Esophagus muscularis mucosa (tissue), 3 donors: Measurements from ENCODE around the gene STK32B.

Experiments used
- POLR2A ChIP-seq: fragments of 450-650 bp; IDR thresholded peaks from one replicate; pipeline ENCODE4 v1.6.1; 2017; ENCODE audit warnings: antibody characterized with exemption, moderate library complexity, mild to moderate bottlenecking, low read depth
- TF ChIP-seq, protein P1 (sequence below), 3 experiments: fragments of 200-600 bp in 2 of 3; fragments of 450-650 bp in 1 of 3; sonication (generic) in 2 of 3; IDR thresholded peaks; one replicate each; pipeline ENCODE4 v1.5.1; 2017 to 2019; ENCODE audit warnings: antibody characterized with exemption in 3 of 3, mild to moderate bottlenecking in 2 of 3, moderate library complexity in 1 of 3

DNA sequence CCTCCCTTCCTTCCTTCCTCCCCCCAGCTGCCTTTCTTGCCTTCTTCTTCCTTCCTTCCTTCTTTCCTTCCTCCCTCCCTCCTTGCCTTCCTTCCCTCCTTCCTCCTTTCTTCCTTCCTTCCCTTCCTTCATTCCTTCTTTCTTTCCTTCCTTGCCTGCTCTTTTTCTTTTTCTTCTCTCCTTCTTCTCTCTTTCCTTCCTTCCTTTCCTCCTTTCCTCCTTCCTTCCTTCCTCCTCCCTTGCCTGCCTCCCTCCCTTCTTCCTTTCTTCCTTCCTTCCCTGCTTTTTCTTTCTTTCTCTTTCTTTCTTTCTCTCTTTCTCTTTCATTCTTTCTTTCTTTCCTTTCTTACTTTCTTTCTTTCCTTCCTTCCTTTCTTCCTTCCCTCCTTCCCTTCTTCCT, 49.1 kb downstream of the STK32B start:
- TF ChIP-seq, protein P1, sequence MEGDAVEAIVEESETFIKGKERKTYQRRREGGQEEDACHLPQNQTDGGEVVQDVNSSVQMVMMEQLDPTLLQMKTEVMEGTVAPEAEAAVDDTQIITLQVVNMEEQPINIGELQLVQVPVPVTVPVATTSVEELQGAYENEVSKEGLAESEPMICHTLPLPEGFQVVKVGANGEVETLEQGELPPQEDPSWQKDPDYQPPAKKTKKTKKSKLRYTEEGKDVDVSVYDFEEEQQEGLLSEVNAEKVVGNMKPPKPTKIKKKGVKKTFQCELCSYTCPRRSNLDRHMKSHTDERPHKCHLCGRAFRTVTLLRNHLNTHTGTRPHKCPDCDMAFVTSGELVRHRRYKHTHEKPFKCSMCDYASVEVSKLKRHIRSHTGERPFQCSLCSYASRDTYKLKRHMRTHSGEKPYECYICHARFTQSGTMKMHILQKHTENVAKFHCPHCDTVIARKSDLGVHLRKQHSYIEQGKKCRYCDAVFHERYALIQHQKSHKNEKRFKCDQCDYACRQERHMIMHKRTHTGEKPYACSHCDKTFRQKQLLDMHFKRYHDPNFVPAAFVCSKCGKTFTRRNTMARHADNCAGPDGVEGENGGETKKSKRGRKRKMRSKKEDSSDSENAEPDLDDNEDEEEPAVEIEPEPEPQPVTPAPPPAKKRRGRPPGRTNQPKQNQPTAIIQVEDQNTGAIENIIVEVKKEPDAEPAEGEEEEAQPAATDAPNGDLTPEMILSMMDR (IDR thresholded peaks at IDR 0.05), result no peak
- TF ChIP-seq POLR2A, result no peak
